22Rv1 (cell line): Measurements from ENCODE around the gene CTNNA3.

Experiments used
- ZFX ChIP-seq: fragments of 450-650 bp; IDR thresholded peaks from 2 replicates; pipeline ENCODE4 v1.6.1; 2017; ENCODE audit warnings: antibody characterized with exemption, borderline replicate concordance
- TF ChIP-seq, protein P1 (sequence below): fragments of 450-650 bp; IDR thresholded peaks from 2 replicates; pipeline ENCODE4 v1.5.1; 2017; ENCODE audit warnings: mild to moderate bottlenecking

DNA sequence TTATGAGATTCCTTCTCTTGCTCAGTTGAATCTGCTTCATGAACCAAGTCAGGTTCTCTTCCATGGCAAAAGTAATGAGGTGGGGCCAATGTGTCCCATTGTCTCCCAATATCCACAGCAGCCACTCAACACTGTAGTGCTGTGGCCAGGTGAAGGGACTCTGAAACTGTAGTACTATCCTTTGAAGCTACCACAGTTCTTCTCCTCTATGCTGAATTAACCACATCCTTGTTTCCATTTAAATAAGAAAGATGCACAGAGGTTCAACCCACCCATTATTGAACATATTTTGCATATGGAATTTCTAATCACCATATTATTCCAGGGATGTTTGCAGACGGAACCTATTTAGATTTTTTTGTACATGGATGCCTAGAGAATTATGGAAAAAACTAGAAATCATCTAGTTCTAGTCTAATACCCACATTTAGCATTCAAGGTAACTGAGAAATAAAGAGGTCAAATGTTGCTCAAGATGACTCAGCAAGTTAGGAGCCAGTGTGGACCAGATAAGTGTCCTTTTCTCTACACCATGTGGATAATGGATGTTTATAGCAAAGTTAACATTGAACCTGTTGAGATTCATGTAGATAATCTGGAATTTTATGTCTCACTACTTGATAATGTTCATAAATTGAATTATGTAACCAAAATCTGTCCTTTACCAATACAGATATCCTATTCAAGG is 705.7 kb downstream of the CTNNA3 start:
- TF ChIP-seq, protein P1, sequence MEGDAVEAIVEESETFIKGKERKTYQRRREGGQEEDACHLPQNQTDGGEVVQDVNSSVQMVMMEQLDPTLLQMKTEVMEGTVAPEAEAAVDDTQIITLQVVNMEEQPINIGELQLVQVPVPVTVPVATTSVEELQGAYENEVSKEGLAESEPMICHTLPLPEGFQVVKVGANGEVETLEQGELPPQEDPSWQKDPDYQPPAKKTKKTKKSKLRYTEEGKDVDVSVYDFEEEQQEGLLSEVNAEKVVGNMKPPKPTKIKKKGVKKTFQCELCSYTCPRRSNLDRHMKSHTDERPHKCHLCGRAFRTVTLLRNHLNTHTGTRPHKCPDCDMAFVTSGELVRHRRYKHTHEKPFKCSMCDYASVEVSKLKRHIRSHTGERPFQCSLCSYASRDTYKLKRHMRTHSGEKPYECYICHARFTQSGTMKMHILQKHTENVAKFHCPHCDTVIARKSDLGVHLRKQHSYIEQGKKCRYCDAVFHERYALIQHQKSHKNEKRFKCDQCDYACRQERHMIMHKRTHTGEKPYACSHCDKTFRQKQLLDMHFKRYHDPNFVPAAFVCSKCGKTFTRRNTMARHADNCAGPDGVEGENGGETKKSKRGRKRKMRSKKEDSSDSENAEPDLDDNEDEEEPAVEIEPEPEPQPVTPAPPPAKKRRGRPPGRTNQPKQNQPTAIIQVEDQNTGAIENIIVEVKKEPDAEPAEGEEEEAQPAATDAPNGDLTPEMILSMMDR, result no peak
- no peak for TF ChIP-seq ZFX
